ENCODE measurements around the gene C6orf15.
A peak's percentile ranks its signal among the peaks of the same experiment; 100 is the strongest.

C6orf15 gene

GRCh38 chr6:31091680-31092079, 20.7 kb downstream of the C6orf15 start:
- Histone ChIP-seq H3K27ac (ENCODE audit: low read depth, low read length) (no peak overlapping the region), H3K4me1 (ENCODE audit: control insufficient read depth, insufficient read depth, low read length) (no peaks in the 10 kb centered on the region), H3K36me3 (ENCODE audit: control insufficient read depth, insufficient read depth, low read length) (no peaks in the 10 kb centered on the region), H3K9ac (ENCODE audit: low read length) (no peak overlapping the region), H3K4me3 (ENCODE audit: low read length) (no peak overlapping the region), H3K27me3 (ENCODE audit: control insufficient read depth, insufficient read depth, low read length) (no peaks in the 10 kb centered on the region)

- Histone ChIP-seq H3K4me3 (ENCODE audit: low read length) (no peak overlapping the region), H3K27ac (ENCODE audit: low read depth, low read length) (no peak overlapping the region), H3K27me3 (ENCODE audit: control insufficient read depth, insufficient read depth, low read length) (no peaks in the 10 kb centered on the region), H3K36me3 (ENCODE audit: control insufficient read depth, insufficient read depth, low read length) (no peaks in the 10 kb centered on the region), H3K9ac (ENCODE audit: low read length) (no peak overlapping the region), H3K4me1 (ENCODE audit: control insufficient read depth, insufficient read depth, low read length) (no peaks in the 10 kb centered on the region)
Measured at GRCh38 chr6:31090973-31091364, 21.4 kb downstream of the C6orf15 start.

- H3K36me3 ChIP-seq (ENCODE audit: control insufficient read depth, insufficient read depth, low read length), result no peaks in the 10 kb centered on the region
- H3K9ac ChIP-seq (ENCODE audit: low read length), result no peak overlapping the region
- no peak overlapping the region for H3K4me3 ChIP-seq (ENCODE audit: low read length)
- H3K27ac ChIP-seq (ENCODE audit: low read depth, low read length), result no peak overlapping the region
- no peaks in the 10 kb centered on the region for H3K4me1 ChIP-seq (ENCODE audit: control insufficient read depth, insufficient read depth, low read length)
- no peaks in the 10 kb centered on the region for H3K27me3 ChIP-seq (ENCODE audit: control insufficient read depth, insufficient read depth, low read length)
Measured at GRCh38 chr6:31090275-31090972, 22.0 kb downstream of the C6orf15 start.

- H3K27me3 ChIP-seq (ENCODE audit: control insufficient read depth, insufficient read depth, low read length), result no peaks in the 10 kb centered on the region
- H3K4me1 ChIP-seq (ENCODE audit: control insufficient read depth, insufficient read depth, low read length), result no peaks in the 10 kb centered on the region
- no peaks in the 10 kb centered on the region for H3K36me3 ChIP-seq (ENCODE audit: control insufficient read depth, insufficient read depth, low read length)
- no peak overlapping the region for H3K9ac ChIP-seq (ENCODE audit: low read length)
- no peak overlapping the region for H3K27ac ChIP-seq (ENCODE audit: low read depth, low read length)
- H3K4me3 ChIP-seq (ENCODE audit: low read length), result no peak overlapping the region
Measured at GRCh38 chr6:31087494-31088089, 24.8 kb downstream of the C6orf15 start.

- no peaks in the 10 kb centered on the region for H3K36me3 ChIP-seq (ENCODE audit: control insufficient read depth, insufficient read depth, low read length)
- no peak overlapping the region for H3K4me3 ChIP-seq (ENCODE audit: low read length)
- H3K27ac ChIP-seq (ENCODE audit: low read depth, low read length), result no peak overlapping the region
- no peak overlapping the region for H3K9ac ChIP-seq (ENCODE audit: low read length)
- H3K27me3 ChIP-seq (ENCODE audit: control insufficient read depth, insufficient read depth, low read length), result no peaks in the 10 kb centered on the region
- no peaks in the 10 kb centered on the region for H3K4me1 ChIP-seq (ENCODE audit: control insufficient read depth, insufficient read depth, low read length)
Measured at GRCh38 chr6:31086788-31087440, 25.5 kb downstream of the C6orf15 start.

- Histone ChIP-seq H3K9ac (ENCODE audit: low read length) (no peak overlapping the region), H3K4me3 (ENCODE audit: low read length) (no peak overlapping the region), H3K36me3 (ENCODE audit: control insufficient read depth, insufficient read depth, low read length) (no peaks in the 10 kb centered on the region), H3K4me1 (ENCODE audit: control insufficient read depth, insufficient read depth, low read length) (no peaks in the 10 kb centered on the region), H3K27ac (ENCODE audit: low read depth, low read length) (no peak overlapping the region), H3K27me3 (ENCODE audit: control insufficient read depth, insufficient read depth, low read length) (no peaks in the 10 kb centered on the region)
Measured at GRCh38 chr6:31083742-31084354, 28.5 kb downstream of the C6orf15 start.

GRCh38 chr6:31081872-31082271, 30.5 kb downstream of the C6orf15 start:
- H3K27ac ChIP-seq (ENCODE audit: low read depth, low read length), result no peak overlapping the region
- no peaks in the 10 kb centered on the region for H3K4me1 ChIP-seq (ENCODE audit: control insufficient read depth, insufficient read depth, low read length)
- no peak overlapping the region for H3K9ac ChIP-seq (ENCODE audit: low read length)
- H3K27me3 ChIP-seq (ENCODE audit: control insufficient read depth, insufficient read depth, low read length), result no peaks in the 10 kb centered on the region
- H3K4me3 ChIP-seq (ENCODE audit: low read length), result no peak overlapping the region
- no peaks in the 10 kb centered on the region for H3K36me3 ChIP-seq (ENCODE audit: control insufficient read depth, insufficient read depth, low read length)

GRCh38 chr6:31079656-31080261, 32.6 kb downstream of the C6orf15 start:
- Histone ChIP-seq H3K27me3 (ENCODE audit: control insufficient read depth, insufficient read depth, low read length) (no peaks in the 10 kb centered on the region), H3K4me3 (ENCODE audit: low read length) (peak overlapping the region; percentile 44), H3K27ac (ENCODE audit: low read depth, low read length) (no peak overlapping the region), H3K36me3 (ENCODE audit: control insufficient read depth, insufficient read depth, low read length) (no peaks in the 10 kb centered on the region), H3K4me1 (ENCODE audit: control insufficient read depth, insufficient read depth, low read length) (no peaks in the 10 kb centered on the region), H3K9ac (ENCODE audit: low read length) (no peak overlapping the region)

- no peak overlapping the region for H3K27ac ChIP-seq (ENCODE audit: low read depth, low read length)
- peaks cover 2% of the 10 kb centered on the region for H3K4me1 ChIP-seq (ENCODE audit: control insufficient read depth, insufficient read depth, low read length)
- H3K27me3 ChIP-seq (ENCODE audit: control insufficient read depth, insufficient read depth, low read length), result no peaks in the 10 kb centered on the region
- no peak overlapping the region for H3K9ac ChIP-seq (ENCODE audit: low read length)
- no peaks in the 10 kb centered on the region for H3K36me3 ChIP-seq (ENCODE audit: control insufficient read depth, insufficient read depth, low read length)
- no peak overlapping the region for H3K4me3 ChIP-seq (ENCODE audit: low read length)
Measured at GRCh38 chr6:31076611-31077010, 35.8 kb downstream of the C6orf15 start.

GRCh38 chr6:31075528-31075927, 36.8 kb downstream of the C6orf15 start:
- Histone ChIP-seq H3K4me3 (ENCODE audit: low read length) (no peak overlapping the region), H3K27ac (ENCODE audit: low read depth, low read length) (no peak overlapping the region), H3K36me3 (ENCODE audit: control insufficient read depth, insufficient read depth, low read length) (no peaks in the 10 kb centered on the region), H3K4me1 (ENCODE audit: control insufficient read depth, insufficient read depth, low read length) (peaks cover 2% of the 10 kb centered on the region), H3K9ac (ENCODE audit: low read length) (no peak overlapping the region), H3K27me3 (ENCODE audit: control insufficient read depth, insufficient read depth, low read length) (no peaks in the 10 kb centered on the region)

GRCh38 chr6:31074401-31074800, 38.0 kb downstream of the C6orf15 start:
- no peaks in the 10 kb centered on the region for H3K36me3 ChIP-seq (ENCODE audit: control insufficient read depth, insufficient read depth, low read length)
- H3K27ac ChIP-seq (ENCODE audit: low read depth, low read length), result no peak overlapping the region
- no peaks in the 10 kb centered on the region for H3K27me3 ChIP-seq (ENCODE audit: control insufficient read depth, insufficient read depth, low read length)
- H3K4me1 ChIP-seq (ENCODE audit: control insufficient read depth, insufficient read depth, low read length), result peaks cover 2% of the 10 kb centered on the region
- H3K9ac ChIP-seq (ENCODE audit: low read length), result no peak overlapping the region
- no peak overlapping the region for H3K4me3 ChIP-seq (ENCODE audit: low read length)

GRCh38 chr6:31070711-31071197, 41.6 kb downstream of the C6orf15 start:
- Histone ChIP-seq H3K27ac (ENCODE audit: low read depth, low read length) (no peak overlapping the region), H3K27me3 (ENCODE audit: control insufficient read depth, insufficient read depth, low read length) (no peaks in the 10 kb centered on the region), H3K9ac (ENCODE audit: low read length) (no peak overlapping the region)

More at GRCh38 chr6:31070711-31071197, 41.6 kb downstream of the C6orf15 start:
- H3K4me3 ChIP-seq (ENCODE audit: low read length), result no peak overlapping the region
- H3K4me1 ChIP-seq (ENCODE audit: control insufficient read depth, insufficient read depth, low read length), result peaks cover 2% of the 10 kb centered on the region
- H3K36me3 ChIP-seq (ENCODE audit: control insufficient read depth, insufficient read depth, low read length), result no peaks in the 10 kb centered on the region

Measured in rectal smooth muscle tissue (tissue), 1 donor.